Parathyroid adenoma (tissue), 2 donors: ENCODE results near the gene TBCD.

Experiments used
- H2AFZ ChIP-seq: fragments of 300-600 bp; sonication (generic); one replicate; pipeline ENCODE4 v1.7.0; 2017; ENCODE audit warnings: antibody characterized with exemption, mild to moderate bottlenecking
- H3K27ac ChIP-seq: fragments of 300-600 bp; sonication (generic); one replicate; pipeline ENCODE4 v1.7.0; 2017
- H3K27me3 ChIP-seq: fragments of 300-600 bp; sonication (generic); one replicate; pipeline ENCODE4 v1.7.0; 2017; ENCODE audit warnings: low read length; ENCODE audit not compliant: control insufficient read depth, insufficient read depth
- H3K36me3 ChIP-seq: fragments of 300-600 bp; sonication (generic); one replicate; pipeline ENCODE4 v1.7.0; 2017; ENCODE audit warnings: low read length; ENCODE audit not compliant: control insufficient read depth, insufficient read depth
- H3K4me1 ChIP-seq: fragments of 300-600 bp; sonication (generic); one replicate; pipeline ENCODE4 v1.7.0; 2017; ENCODE audit warnings: control low read depth
- H3K4me2 ChIP-seq: fragments of 300-600 bp; sonication (generic); one replicate; pipeline ENCODE4 v1.7.0; 2017; ENCODE audit warnings: low read length
- H3K4me3 ChIP-seq: fragments of 300-600 bp; sonication (generic); one replicate; pipeline ENCODE4 v1.7.0; 2017; ENCODE audit warnings: low read depth, low read length
- H3K79me2 ChIP-seq: fragments of 300-600 bp; sonication (generic); one replicate; pipeline ENCODE4 v1.7.0; 2017; ENCODE audit warnings: control low read depth
- H3K9ac ChIP-seq: fragments of 300-600 bp; sonication (generic); one replicate; pipeline ENCODE4 v1.7.0; 2017; ENCODE audit warnings: mild to moderate bottlenecking
- H3K9me3 ChIP-seq: fragments of 300-600 bp; sonication (generic); one replicate; pipeline ENCODE4 v1.7.0; 2017; ENCODE audit warnings: low read length; ENCODE audit not compliant: control insufficient read depth
- TF ChIP-seq, protein P1 (sequence below): fragments of 300-600 bp; sonication (generic); IDR thresholded peaks from one replicate; pipeline ENCODE4 v1.7.0; 2017; ENCODE audit warnings: antibody characterized with exemption, mild to moderate bottlenecking
- donor health status: primary hyperparathyroidism.

TBCD gene

DNA sequence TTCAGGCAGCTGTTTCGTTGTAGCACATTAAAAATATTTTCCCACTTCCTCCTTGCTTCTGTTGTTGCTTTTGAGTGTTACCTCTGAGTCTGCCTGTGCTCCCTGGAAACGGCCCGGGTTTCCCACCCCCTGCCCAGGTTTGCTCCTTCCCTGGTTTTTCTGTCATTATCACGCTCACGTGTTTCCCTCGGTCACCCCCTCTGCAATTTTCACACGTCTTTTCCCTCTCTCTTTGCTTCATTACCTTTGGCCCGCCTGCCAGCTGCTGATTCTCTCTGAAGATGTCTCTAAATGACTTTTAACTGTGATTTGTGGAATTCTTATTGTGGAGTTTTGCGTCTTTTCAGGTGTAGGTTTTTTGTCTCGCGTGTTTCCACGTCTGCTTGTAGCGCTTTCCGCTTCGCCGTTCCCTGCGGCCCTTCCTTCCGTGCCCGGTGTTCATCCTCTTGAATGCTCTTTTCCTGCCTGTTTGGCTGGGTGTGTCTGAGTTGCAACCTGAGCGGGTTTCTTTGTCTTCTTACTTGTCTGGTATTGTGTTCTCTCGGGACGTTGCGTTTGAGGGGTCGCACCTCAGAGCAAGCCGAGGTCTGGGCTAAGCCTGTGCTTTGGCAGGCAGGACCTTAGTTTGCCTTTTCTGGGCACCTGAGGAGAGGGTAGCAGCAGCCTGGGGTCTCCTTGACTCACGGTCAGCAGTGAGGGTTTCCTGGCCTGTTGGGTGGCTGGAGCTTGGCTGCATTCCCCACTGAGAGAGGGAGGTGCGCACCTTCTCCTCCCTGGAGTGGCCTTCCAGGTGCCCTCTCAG is 184.3 kb downstream of the TBCD start:
- Histone ChIP-seq H3K4me3 (no peak overlapping the region), H3K9me3 (no peaks in the 10 kb centered on the region), H3K36me3 (no peaks in the 10 kb centered on the region), H3K27ac (no peak overlapping the region), H3K27me3 (no peaks in the 10 kb centered on the region), H3K79me2 (no peaks in the 10 kb centered on the region), H3K9ac (no peak overlapping the region), H3K4me2 (no peak overlapping the region), H3K4me1 (no peaks in the 10 kb centered on the region), H2AFZ (no peak overlapping the region)
- TF ChIP-seq, protein P1, sequence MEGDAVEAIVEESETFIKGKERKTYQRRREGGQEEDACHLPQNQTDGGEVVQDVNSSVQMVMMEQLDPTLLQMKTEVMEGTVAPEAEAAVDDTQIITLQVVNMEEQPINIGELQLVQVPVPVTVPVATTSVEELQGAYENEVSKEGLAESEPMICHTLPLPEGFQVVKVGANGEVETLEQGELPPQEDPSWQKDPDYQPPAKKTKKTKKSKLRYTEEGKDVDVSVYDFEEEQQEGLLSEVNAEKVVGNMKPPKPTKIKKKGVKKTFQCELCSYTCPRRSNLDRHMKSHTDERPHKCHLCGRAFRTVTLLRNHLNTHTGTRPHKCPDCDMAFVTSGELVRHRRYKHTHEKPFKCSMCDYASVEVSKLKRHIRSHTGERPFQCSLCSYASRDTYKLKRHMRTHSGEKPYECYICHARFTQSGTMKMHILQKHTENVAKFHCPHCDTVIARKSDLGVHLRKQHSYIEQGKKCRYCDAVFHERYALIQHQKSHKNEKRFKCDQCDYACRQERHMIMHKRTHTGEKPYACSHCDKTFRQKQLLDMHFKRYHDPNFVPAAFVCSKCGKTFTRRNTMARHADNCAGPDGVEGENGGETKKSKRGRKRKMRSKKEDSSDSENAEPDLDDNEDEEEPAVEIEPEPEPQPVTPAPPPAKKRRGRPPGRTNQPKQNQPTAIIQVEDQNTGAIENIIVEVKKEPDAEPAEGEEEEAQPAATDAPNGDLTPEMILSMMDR: no peak

DNA sequence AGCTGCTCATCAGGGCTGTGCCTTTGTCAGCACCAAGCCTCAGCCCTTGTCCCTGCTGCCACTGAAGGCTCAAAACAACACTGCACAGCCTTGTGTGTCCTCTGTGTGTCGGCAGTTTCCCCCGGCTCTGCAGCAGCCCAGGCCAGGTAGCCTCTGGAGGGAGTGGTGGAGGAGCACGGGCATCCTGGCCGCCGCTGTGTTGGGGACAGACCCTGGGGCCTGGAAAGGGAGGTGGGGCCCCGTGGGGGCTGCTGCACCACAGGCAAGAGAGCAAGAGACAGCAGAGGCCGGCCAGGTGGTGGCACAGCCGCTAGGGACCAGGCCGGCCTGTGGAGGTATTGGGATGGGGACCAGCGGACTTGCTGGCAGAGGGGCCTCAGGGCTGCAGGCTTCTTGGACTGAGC is 184.9 kb downstream of the TBCD start:
- Histone ChIP-seq H3K4me3 (no peak overlapping the region), H3K4me2 (no peak overlapping the region), H3K27ac (no peak overlapping the region), H3K4me1 (no peaks in the 10 kb centered on the region), H3K79me2 (no peaks in the 10 kb centered on the region), H3K27me3 (no peaks in the 10 kb centered on the region), H3K36me3 (no peaks in the 10 kb centered on the region), H3K9ac (no peak overlapping the region), H2AFZ (no peak overlapping the region), H3K9me3 (no peaks in the 10 kb centered on the region)
- TF ChIP-seq, protein P1: no peak

DNA sequence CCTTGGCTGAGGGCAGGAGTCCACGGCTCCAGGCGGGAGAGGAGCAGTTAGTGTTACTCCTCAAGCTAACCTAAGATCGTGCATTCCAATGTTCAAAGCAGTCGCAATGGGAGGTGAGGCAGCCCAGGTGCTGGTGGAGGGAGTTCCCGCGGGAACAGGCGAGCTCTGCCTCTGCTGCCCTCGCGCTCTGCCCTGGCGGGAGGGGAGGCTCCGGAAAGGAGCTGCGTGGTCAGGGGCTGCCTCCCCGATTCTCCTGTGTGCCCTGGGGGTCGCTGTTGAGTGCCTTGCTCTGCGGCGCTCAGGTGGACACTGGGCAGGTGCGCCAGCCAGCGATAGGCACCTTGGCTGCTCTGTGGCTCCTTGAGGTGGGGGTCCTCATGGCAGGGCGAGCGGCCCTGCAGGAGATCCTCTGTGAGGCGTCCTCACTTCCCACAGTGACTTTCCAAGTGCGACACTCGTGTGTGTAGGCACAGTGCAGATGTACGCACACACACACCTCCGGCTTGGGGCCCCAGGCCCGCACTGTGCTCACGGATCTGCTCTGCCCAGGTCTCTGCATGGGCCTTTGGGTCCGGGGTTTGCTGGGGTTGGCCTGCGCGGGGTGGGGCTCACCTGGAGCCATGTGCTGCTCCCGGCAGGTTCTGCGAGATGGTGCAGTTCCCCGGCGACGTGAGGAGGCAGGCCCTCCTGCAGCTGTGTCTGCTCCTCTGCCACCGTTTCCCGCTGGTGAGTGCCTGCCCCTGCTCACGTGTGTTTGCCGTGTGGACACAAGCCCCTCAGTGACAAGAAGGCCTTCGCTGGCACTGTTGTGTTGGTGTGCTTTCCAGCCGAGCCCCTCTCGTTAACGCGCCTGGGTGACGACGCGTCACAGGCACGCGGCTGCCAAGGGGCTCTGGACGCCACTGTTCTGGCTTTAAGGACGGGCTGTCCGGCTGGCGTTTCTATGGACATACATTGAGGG is 185.8 kb downstream of the TBCD start:
- H3K4me3 ChIP-seq: no peak overlapping the region
- H3K9me3 ChIP-seq: no peaks in the 10 kb centered on the region
- TF ChIP-seq, protein P1: no peak
- no peaks in the 10 kb centered on the region for H3K27me3 ChIP-seq
- no peaks in the 10 kb centered on the region for H3K4me1 ChIP-seq
- no peak overlapping the region for H3K9ac ChIP-seq
- no peaks in the 10 kb centered on the region for H3K36me3 ChIP-seq
- no peak overlapping the region for H3K27ac ChIP-seq
- H2AFZ ChIP-seq: no peak overlapping the region
- H3K79me2 ChIP-seq: no peaks in the 10 kb centered on the region
- no peak overlapping the region for H3K4me2 ChIP-seq

DNA sequence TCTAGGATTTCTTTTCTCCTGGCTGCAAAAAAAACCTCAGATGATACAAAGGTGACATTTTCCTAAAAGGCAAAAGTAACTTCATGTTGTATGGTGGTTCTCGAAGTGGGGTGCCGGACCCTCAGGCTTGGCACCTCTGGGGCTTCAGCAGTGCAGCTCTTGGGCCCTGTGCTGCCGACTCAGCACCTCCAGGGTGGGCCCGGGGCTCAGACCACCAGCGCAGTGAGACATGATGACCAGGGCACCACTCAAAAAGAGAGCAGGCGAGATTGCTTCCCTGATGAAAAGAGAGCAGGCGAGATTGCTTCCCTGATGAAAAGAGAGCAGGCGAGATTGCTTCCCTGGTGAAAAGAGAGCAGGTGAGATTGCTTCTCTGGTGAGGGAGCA is 186.6 kb downstream of the TBCD start:
- Histone ChIP-seq H3K79me2 (no peaks in the 10 kb centered on the region), H3K4me1 (no peaks in the 10 kb centered on the region), H2AFZ (no peak overlapping the region), H3K9me3 (no peaks in the 10 kb centered on the region), H3K36me3 (no peaks in the 10 kb centered on the region), H3K27me3 (no peaks in the 10 kb centered on the region), H3K27ac (no peak overlapping the region), H3K4me3 (no peak overlapping the region), H3K9ac (no peak overlapping the region), H3K4me2 (no peak overlapping the region)
- TF ChIP-seq, protein P1: no peak
